Keratinocyte (primary cell): Measurements from ENCODE around the gene DLGAP1. TPM values are rescaled to one million over a fixed set of nuclear protein-coding genes. Genes with fewer than 3 reads are reported as not detected.

ENCODE experiments used
- DNase-seq: peaks from one replicate; pipeline ENCODE4 v3.0.0-alpha.2; 2011; ENCODE audit warnings: low read depth, missing footprints, low spot score
- FAIRE-seq: peaks from 2 replicates; lab custom pipeline; 2011; peaks lifted over from hg19 to GRCh38; lab: Jason Lieb, UNC
- H2AFZ ChIP-seq: 2 replicates; pipeline ENCODE4 v1.6.0; 2012; ENCODE audit warnings: low read length, control low read depth, inconsistent platforms; ENCODE audit not compliant: control insufficient read depth
- H3K27ac ChIP-seq: 2 replicates; pipeline ENCODE4 v1.5.1; 2011; ENCODE audit warnings: low read length; ENCODE audit not compliant: control insufficient read depth, insufficient read depth
- H3K27me3 ChIP-seq: 3 replicates; pipeline ENCODE4 v1.6.0; 2011; ENCODE audit warnings: low read length; ENCODE audit not compliant: control insufficient read depth, insufficient read depth; ENCODE audit errors: extremely low read depth
- H3K36me3 ChIP-seq, 2 experiments: 2 replicates in 1 of 2; 3 replicates in 1 of 2; pipeline ENCODE4 v1.5.1; 2011; ENCODE audit warnings: low read length in 2 of 2, mild to moderate bottlenecking in 1 of 2; ENCODE audit not compliant: control insufficient read depth in 2 of 2, insufficient read depth in 2 of 2; ENCODE audit errors: extremely low read depth in 1 of 2
- H3K4me1 ChIP-seq: 3 replicates; pipeline ENCODE4 v1.5.1; 2011; ENCODE audit warnings: low read length; ENCODE audit not compliant: control insufficient read depth, insufficient read depth; ENCODE audit errors: extremely low read depth
- H3K4me2 ChIP-seq: 3 replicates; pipeline ENCODE4 v1.6.0; 2011; ENCODE audit warnings: low read depth, low read length; ENCODE audit not compliant: control insufficient read depth, insufficient read depth; ENCODE audit errors: extremely low read depth
- H3K4me3 ChIP-seq, 3 experiments: fragments of 200-600 bp in 1 of 3; sonication (generic) in 1 of 3; 2 replicates in 2 of 3; 3 replicates in 1 of 3; pipeline ENCODE4 v1.5.1; 2011 to 2016; ENCODE audit warnings: low read length in 3 of 3, mild to moderate bottlenecking in 3 of 3, control low read depth in 2 of 3, inconsistent platforms in 1 of 3, low read depth in 1 of 3, mixed read lengths in 1 of 3, mixed run types in 1 of 3, moderate library complexity in 1 of 3; ENCODE audit not compliant: control insufficient read depth in 2 of 3, insufficient read depth in 2 of 3; ENCODE audit errors: extremely low read depth in 1 of 3
- H3K79me2 ChIP-seq: 2 replicates; pipeline ENCODE4 v1.6.0; 2012; ENCODE audit warnings: low read length; ENCODE audit not compliant: control insufficient read depth, insufficient read depth
- H3K9ac ChIP-seq: 3 replicates; pipeline ENCODE4 v1.6.0; 2011; ENCODE audit warnings: low read length; ENCODE audit not compliant: control insufficient read depth, insufficient read depth; ENCODE audit errors: extremely low read depth
- H3K9me1 ChIP-seq: 3 replicates; pipeline ENCODE4 v1.6.0; 2011; ENCODE audit warnings: low read length; ENCODE audit not compliant: control insufficient read depth, insufficient read depth; ENCODE audit errors: extremely low read depth
- H3K9me3 ChIP-seq: 2 replicates; pipeline ENCODE4 v1.5.1; 2012; ENCODE audit warnings: low read depth, low read length; ENCODE audit not compliant: control insufficient read depth
- H4K20me1 ChIP-seq: 3 replicates; pipeline ENCODE4 v1.6.0; 2011; ENCODE audit warnings: low read length; ENCODE audit not compliant: control insufficient read depth, insufficient read depth; ENCODE audit errors: extremely low read depth
- CTCF ChIP-seq, 3 experiments: IDR thresholded peaks in 1 of 3; conservative IDR thresholded peaks in 1 of 3; optimal IDR thresholded peaks in 1 of 3; 2 replicates in 2 of 3; 3 replicates in 1 of 3; pipeline versions ENCODE3 to v1.5.1; 2011; ENCODE audit warnings: low read length in 3 of 3, mild to moderate bottlenecking in 3 of 3, moderate library complexity in 2 of 3, control low read depth in 1 of 3, inconsistent platforms in 1 of 3; ENCODE audit not compliant: insufficient read depth in 2 of 3; ENCODE audit errors: extremely low read depth in 1 of 3
- EZH2 ChIP-seq: IDR thresholded peaks from one replicate; pipeline ENCODE4 v1.6.1; 2012; ENCODE audit warnings: inconsistent platforms, mild to moderate bottlenecking, low read length, moderate library complexity
- dilution Hi-C: fragments of 300-500 bp; cut with MboI; formaldehyde crosslinking; loops from one replicate; pipeline ENCODE4 v1.7.0; 2020; ENCODE audit warnings: low sequenced_read_pairs; ENCODE audit not compliant: extremely low pct_ligation_motif_present
- polyA plus RNA-seq, 5 experiments: library from polyadenylated mRNA; depleted of rRNA in 3 of 5; stranded (reverse) in 3 of 5; stranded (forward) in 1 of 5; unstranded in 1 of 5; fragments of >200 nt; gene quantifications; 1 replicate in 1 of 5; 2 replicates in 3 of 5; 3 replicates in 1 of 5; pipeline versions ENCODE4 v1.2.1 to v1.2.3, GENCODE V29; 2011 to 2012; ENCODE audit warnings: missing spikeins in 2 of 5, low read depth in 1 of 5, low replicate concordance in 1 of 5

Gene DLGAP1
- polyA plus RNA-seq, 1 donor (not counting 4 experiments of a cell fraction or from before 2014, with no cell fraction given): not detected

- no peaks in the 10 kb centered on the region for H3K36me3 ChIP-seq
- no peak overlapping the region for H2AFZ ChIP-seq
- no peaks in the 10 kb centered on the region for H4K20me1 ChIP-seq
- dilution Hi-C loops: no loop called here
- no peak for DNase-seq
- no peak overlapping the region for H3K4me2 ChIP-seq
- H3K27ac ChIP-seq: no peak overlapping the region
- H3K4me3 ChIP-seq: no peak overlapping the region
- H3K9ac ChIP-seq: no peak overlapping the region
- H3K9me1 ChIP-seq: no peaks in the 10 kb centered on the region
- peaks cover 16% of the 10 kb centered on the region for H3K4me1 ChIP-seq
- no peak for TF ChIP-seq CTCF (optimal IDR thresholded peaks at IDR 0.05 in 1 of 3, IDR thresholded peaks at IDR 0.05 in 1 of 3, conservative IDR thresholded peaks at IDR 0.05 in 1 of 3; ENCODE audit: extremely low read depth in 1 of 3, insufficient read depth in 2 of 3, low read length in 3 of 3)
- no peak for TF ChIP-seq EZH2
- no peaks in the 10 kb centered on the region for H3K27me3 ChIP-seq
- no peaks in the 10 kb centered on the region for H3K9me3 ChIP-seq
- FAIRE-seq: no peak
- no peaks in the 10 kb centered on the region for H3K79me2 ChIP-seq
These were observed 548.9 kb downstream of the DLGAP1 start for GRCh38 chr18:3906116-3906750.

GRCh38 chr18:3903337-3903736 lies 551.8 kb downstream of the DLGAP1 start:
- no peaks in the 10 kb centered on the region for H3K9me3 ChIP-seq
- H3K36me3 ChIP-seq: no peaks in the 10 kb centered on the region
- peak overlapping the region; percentile 25 for H2AFZ ChIP-seq
- peaks cover 16% of the 10 kb centered on the region for H3K4me1 ChIP-seq
- no peaks in the 10 kb centered on the region for H4K20me1 ChIP-seq
- H3K27me3 ChIP-seq: no peaks in the 10 kb centered on the region
- peak overlapping the region; percentile 37 for H3K27ac ChIP-seq
- dilution Hi-C loops: no loop called here
- no peak overlapping the region for H3K4me3 ChIP-seq
- DNase-seq (peak; percentile 49), FAIRE-seq (no peak)
- H3K9me1 ChIP-seq: no peaks in the 10 kb centered on the region
- no peaks in the 10 kb centered on the region for H3K79me2 ChIP-seq
- H3K4me2 ChIP-seq: peak overlapping the region; percentile 42
- H3K9ac ChIP-seq: no peak overlapping the region
- TF ChIP-seq CTCF (optimal IDR thresholded peaks at IDR 0.05 in 1 of 3, IDR thresholded peaks at IDR 0.05 in 1 of 3, conservative IDR thresholded peaks at IDR 0.05 in 1 of 3; ENCODE audit: extremely low read depth in 1 of 3, insufficient read depth in 2 of 3, low read length in 3 of 3) (no peak), EZH2 (no peak)
